Left ventricle myocardium inferior (tissue), 1 donor: ENCODE results near the gene MFAP4. TPM values are rescaled to one million over a fixed set of nuclear protein-coding genes. Genes with fewer than 3 reads are reported as not detected.

Source experiments
- DNase-seq: peaks from one replicate; pipeline ENCODE4 v3.0.0-alpha.2; 2020
- H3K27ac ChIP-seq: fragments of 200-600 bp; replicated peaks from 2 replicates; pipeline ENCODE4 v1.8.0; 2021
- H3K27me3 ChIP-seq: fragments of 200-600 bp; 2 replicates; pipeline ENCODE4 v1.8.0; 2021; ENCODE audit warnings: low read depth
- H3K36me3 ChIP-seq: fragments of 200-600 bp; 2 replicates; pipeline ENCODE4 v1.8.0; 2021
- H3K4me1 ChIP-seq: fragments of 200-600 bp; 2 replicates; pipeline ENCODE4 v1.8.0; 2021
- H3K4me3 ChIP-seq: fragments of 200-600 bp; 2 replicates; pipeline ENCODE4 v1.8.0; 2021; ENCODE audit warnings: mild to moderate bottlenecking, moderate library complexity
- H3K9me3 ChIP-seq: fragments of 200-600 bp; replicated peaks from 2 replicates; pipeline ENCODE4 v1.8.0; 2021
- intact Hi-C: fragments of 100-400 bp; cut with micrococcal nuclease; formaldehyde crosslinking; loops from one replicate; pipeline ENCODE4 v1.11.0; 2022
- total RNA-seq: library from RNA; stranded (reverse); fragmentation: NEBNext Ultra II Directional; extraction: Animal tissue kit (Norgen Biotek cat#: 25700); gene quantifications from one replicate; pipeline ENCODE4 v1.2.1, GENCODE V29; 2021
- TF ChIP-seq, protein P1 (sequence below): fragments of 200-600 bp; IDR thresholded peaks from 2 replicates; pipeline ENCODE4 v1.8.0; 2021; ENCODE audit warnings: antibody characterized with exemption, mild to moderate bottlenecking, borderline replicate concordance
- donor health status: DM: no; HTN: yes; CAD: no; lungs with severe emphysema.

The MFAP4 gene
- total RNA-seq, 1 donor from 2014 or later = 65.6 TPM

DNA sequence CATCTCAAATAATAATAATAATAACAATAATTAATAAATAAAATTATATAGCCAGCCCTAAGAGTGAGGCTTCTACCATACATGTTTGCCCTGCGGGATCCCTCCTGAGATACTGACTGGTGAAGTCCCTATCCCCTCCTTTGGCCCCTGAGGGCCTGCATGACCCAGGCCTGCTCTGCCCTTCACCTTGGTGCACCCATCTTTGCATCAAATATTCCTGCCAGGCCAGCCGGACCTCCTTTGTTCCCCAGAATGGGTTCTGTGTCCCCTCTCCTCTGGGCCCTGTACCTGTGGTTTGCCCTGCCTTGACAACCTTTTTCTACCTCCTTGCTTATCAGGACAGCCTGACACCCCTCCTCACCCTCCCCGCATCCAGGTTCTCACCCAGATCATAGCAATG, 22.1 kb upstream of the MFAP4 start:
- DNase-seq = no peak
- H3K36me3 ChIP-seq = no peaks in the 10 kb centered on the region

DNA sequence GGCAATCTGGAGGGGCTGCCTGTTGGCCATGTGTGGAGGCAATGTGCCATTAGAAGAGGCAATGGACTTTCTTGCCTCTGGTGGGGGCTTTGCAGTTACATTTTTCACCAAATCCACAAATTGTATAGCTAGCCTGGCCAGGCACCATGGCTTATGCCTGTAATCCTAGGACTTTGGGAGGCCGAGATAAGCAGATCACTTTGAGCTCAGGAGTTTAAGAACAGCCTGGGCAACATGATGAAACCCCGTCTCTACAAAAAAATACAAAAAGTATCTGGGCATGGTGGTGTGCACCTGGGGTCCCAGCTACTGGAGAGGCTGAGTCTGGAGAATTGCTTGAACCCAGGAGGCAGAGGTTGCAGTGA, 21.3 kb upstream of the MFAP4 start:
- Histone ChIP-seq H3K4me3 (no peak overlapping the region), H3K27me3 (no peaks in the 10 kb centered on the region), H3K27ac (no peak overlapping the region), H3K9me3 (no peaks in the 10 kb centered on the region), H3K4me1 (peaks cover 6% of the 10 kb centered on the region), H3K36me3 (no peaks in the 10 kb centered on the region)
- DNase-seq = no peak
- intact Hi-C loops = no loop called here
- TF ChIP-seq, protein P1, sequence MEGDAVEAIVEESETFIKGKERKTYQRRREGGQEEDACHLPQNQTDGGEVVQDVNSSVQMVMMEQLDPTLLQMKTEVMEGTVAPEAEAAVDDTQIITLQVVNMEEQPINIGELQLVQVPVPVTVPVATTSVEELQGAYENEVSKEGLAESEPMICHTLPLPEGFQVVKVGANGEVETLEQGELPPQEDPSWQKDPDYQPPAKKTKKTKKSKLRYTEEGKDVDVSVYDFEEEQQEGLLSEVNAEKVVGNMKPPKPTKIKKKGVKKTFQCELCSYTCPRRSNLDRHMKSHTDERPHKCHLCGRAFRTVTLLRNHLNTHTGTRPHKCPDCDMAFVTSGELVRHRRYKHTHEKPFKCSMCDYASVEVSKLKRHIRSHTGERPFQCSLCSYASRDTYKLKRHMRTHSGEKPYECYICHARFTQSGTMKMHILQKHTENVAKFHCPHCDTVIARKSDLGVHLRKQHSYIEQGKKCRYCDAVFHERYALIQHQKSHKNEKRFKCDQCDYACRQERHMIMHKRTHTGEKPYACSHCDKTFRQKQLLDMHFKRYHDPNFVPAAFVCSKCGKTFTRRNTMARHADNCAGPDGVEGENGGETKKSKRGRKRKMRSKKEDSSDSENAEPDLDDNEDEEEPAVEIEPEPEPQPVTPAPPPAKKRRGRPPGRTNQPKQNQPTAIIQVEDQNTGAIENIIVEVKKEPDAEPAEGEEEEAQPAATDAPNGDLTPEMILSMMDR = no peak

More for the DNA sequence above, 22.1 kb upstream of the MFAP4 start:
- intact Hi-C loops = no loop called here
- Histone ChIP-seq H3K4me3 (no peak overlapping the region), H3K4me1 (peaks cover 6% of the 10 kb centered on the region), H3K9me3 (no peaks in the 10 kb centered on the region), H3K27me3 (no peaks in the 10 kb centered on the region), H3K27ac (no peak overlapping the region)
- TF ChIP-seq, protein P1 = no peak

DNA sequence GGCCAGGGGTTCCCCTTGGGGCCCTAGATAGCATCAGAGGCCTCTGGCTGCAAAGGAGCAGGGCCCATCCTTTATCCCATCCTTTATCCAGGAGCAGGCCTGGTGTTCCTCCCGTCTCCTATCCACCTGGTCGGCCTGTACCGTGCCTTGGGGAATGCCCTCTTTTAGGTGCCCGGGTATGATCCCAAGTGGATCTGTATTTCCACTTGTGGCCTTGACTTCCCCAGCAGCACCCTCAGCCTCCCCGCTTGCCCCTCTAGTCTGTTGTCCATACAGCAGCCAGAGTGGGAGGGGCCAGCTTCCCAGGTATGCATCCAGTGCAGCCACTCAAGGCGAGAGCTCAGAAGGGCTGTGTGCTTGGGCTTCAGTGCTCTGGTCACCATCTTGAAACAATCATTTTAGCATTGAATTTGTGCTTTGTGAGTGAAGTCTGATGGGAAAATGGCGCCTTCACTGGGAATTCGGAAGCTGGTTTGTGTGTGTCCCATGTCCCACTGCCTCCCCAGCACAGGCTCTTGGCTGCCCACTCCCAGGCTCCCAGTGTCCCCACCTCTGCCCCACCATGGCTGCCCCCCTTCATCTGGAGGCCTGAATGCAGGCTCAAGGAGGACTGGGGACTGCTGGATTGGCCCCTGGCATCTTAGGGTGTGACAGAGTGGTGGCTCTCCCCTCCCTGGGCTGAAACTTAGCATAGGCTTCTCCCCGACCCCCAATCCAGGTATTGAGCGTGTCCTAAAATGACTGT, 20.8 kb upstream of the MFAP4 start:
- Histone ChIP-seq H3K36me3 (no peaks in the 10 kb centered on the region), H3K4me1 (peaks cover 6% of the 10 kb centered on the region), H3K9me3 (no peaks in the 10 kb centered on the region), H3K27ac (no peak overlapping the region), H3K4me3 (no peak overlapping the region), H3K27me3 (no peaks in the 10 kb centered on the region)
- intact Hi-C loops = no loop called here
- DNase-seq = no peak
- TF ChIP-seq, protein P1 = no peak

DNA sequence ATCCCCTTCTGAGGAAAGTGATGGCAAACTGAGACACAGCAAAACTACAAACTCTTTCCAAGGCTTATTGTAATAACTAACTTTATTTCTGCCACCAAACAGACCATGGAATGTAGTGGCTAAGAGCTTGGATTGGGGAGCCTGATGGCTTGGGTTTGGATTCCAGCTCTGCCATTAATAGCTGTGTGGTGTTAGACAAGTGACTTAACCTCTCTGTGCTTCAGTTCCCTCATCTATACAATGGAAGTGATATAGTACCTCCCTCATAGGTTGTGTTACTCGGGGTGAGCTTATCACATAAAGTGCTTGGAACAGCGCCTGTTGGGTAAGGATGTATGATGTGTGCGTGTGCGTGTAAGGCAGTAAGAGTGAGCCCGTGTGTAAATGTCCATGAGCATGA, 18.1 kb upstream of the MFAP4 start:
- Histone ChIP-seq H3K27me3 (no peaks in the 10 kb centered on the region), H3K27ac (no peak overlapping the region), H3K9me3 (no peaks in the 10 kb centered on the region), H3K4me3 (no peak overlapping the region), H3K36me3 (no peaks in the 10 kb centered on the region), H3K4me1 (peaks cover 6% of the 10 kb centered on the region)
- no peak for DNase-seq
- TF ChIP-seq, protein P1 = no peak
- intact Hi-C loops = no loop called here

DNA sequence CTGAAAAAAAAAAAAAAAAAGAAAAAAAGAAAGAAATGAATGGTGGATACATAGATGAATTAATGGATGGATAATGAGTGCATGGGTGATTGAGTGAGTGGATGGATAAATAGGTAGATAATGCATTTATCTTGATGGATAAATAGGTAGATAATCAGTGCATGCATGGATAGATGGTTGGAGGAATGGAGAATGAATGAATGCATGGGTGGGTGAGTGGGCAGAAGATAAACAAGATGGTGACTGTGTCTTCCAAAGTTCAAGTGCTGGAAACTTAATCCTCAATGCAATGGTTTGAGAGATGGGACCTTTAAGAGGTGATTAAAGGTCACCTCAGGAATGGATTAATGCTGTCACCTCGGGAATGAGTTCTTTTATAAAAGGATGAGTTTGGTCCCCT, 17.3 kb upstream of the MFAP4 start:
- intact Hi-C loops = no loop called here
- TF ChIP-seq, protein P1 = no peak
- H3K4me1 ChIP-seq = peaks cover 6% of the 10 kb centered on the region
- no peaks in the 10 kb centered on the region for H3K27me3 ChIP-seq
- no peak overlapping the region for H3K27ac ChIP-seq
- H3K4me3 ChIP-seq = no peak overlapping the region
- no peaks in the 10 kb centered on the region for H3K9me3 ChIP-seq
- no peaks in the 10 kb centered on the region for H3K36me3 ChIP-seq
- no peak for DNase-seq
